HEK293 (cell line): ENCODE measurements around the gene ARFGEF2.

Experiments used
- SP2 ChIP-seq: fragments of 450-650 bp; formaldehyde crosslinking; IDR thresholded peaks from 2 replicates; pipeline ENCODE4 v1.5.1; 2016; ENCODE audit warnings: missing biosample characterization, missing genetic modification characterization
- ZNF394 ChIP-seq: fragments of 450-650 bp; formaldehyde crosslinking; IDR thresholded peaks from 2 replicates; pipeline ENCODE4 v1.5.1; 2016; ENCODE audit warnings: missing biosample characterization, missing genetic modification characterization, mild to moderate bottlenecking, moderate library complexity, borderline replicate concordance
- ZNF404 ChIP-seq: fragments of 450-650 bp; formaldehyde crosslinking; IDR thresholded peaks from 2 replicates; pipeline ENCODE4 v1.5.1; 2017; ENCODE audit warnings: missing biosample characterization, missing genetic modification characterization
- ZNF473 ChIP-seq: fragments of 450-650 bp; formaldehyde crosslinking; IDR thresholded peaks from 2 replicates; pipeline ENCODE4 v1.5.1; 2017; ENCODE audit warnings: missing biosample characterization, missing genetic modification characterization
- ZNF837 ChIP-seq: fragments of 450-650 bp; formaldehyde crosslinking; IDR thresholded peaks from 2 replicates; pipeline ENCODE4 v1.5.1; 2016; ENCODE audit warnings: missing biosample characterization, missing genetic modification characterization
- TF ChIP-seq, protein P1 (sequence below): fragments of 450-650 bp; formaldehyde crosslinking; IDR thresholded peaks from 2 replicates; pipeline ENCODE4 v1.5.1; 2016; ENCODE audit warnings: missing biosample characterization, missing genetic modification characterization
- TF ChIP-seq, protein P2 (sequence below): fragments of 450-650 bp; formaldehyde crosslinking; IDR thresholded peaks from 2 replicates; pipeline ENCODE4 v1.5.1; 2016; ENCODE audit warnings: missing biosample characterization, missing genetic modification characterization
- TF ChIP-seq, protein P3 (sequence below): fragments of 450-650 bp; formaldehyde crosslinking; IDR thresholded peaks from 2 replicates; pipeline ENCODE4 v1.5.1; 2016; ENCODE audit warnings: missing biosample characterization, missing genetic modification characterization

DNA sequence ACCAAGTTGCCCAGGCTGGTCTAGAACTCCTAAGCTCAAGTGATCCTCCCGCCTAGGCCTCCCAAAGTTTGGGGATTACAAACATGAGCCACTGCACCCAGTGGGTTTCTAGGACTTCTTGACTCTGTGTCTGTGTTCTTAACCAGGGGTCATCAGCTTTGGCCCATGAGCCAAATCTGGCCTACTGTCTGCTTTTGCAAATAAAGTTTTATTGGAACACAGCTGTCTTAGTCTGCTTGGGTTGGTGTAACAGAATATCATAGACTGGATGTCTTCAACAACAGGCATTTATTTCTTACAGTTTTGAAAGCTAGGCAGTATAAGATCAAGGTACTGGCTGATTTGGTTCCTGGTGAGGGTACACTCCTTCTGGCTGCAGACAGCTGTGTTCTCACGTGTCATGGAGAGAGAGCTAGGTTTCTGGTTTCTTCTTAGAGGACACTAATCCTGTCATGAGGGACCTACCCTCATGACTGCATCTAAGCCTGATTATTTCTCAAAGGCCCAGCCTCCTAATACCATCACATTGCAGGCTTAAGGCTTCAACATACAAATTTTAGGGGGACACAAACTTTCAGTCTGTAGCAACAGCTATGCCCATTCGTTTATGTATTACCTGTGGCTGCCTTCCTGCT lies 23.3 kb downstream of the ARFGEF2 start:
- no peak for TF ChIP-seq ZNF837 (tag by site-specific recombination)
- TF ChIP-seq, protein P1, sequence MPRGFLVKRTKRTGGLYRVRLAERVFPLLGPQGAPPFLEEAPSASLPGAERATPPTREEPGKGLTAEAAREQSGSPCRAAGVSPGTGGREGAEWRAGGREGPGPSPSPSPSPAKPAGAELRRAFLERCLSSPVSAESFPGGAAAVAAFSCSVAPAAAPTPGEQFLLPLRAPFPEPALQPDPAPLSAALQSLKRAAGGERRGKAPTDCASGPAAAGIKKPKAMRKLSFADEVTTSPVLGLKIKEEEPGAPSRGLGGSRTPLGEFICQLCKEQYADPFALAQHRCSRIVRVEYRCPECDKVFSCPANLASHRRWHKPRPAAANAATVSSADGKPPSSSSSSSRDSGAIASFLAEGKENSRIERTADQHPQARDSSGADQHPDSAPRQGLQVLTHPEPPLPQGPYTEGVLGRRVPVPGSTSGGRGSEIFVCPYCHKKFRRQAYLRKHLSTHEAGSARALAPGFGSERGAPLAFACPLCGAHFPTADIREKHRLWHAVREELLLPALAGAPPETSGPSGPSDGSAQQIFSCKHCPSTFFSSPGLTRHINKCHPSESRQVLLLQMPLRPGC (tag by site-specific recombination): no peak
- TF ChIP-seq, protein P2, sequence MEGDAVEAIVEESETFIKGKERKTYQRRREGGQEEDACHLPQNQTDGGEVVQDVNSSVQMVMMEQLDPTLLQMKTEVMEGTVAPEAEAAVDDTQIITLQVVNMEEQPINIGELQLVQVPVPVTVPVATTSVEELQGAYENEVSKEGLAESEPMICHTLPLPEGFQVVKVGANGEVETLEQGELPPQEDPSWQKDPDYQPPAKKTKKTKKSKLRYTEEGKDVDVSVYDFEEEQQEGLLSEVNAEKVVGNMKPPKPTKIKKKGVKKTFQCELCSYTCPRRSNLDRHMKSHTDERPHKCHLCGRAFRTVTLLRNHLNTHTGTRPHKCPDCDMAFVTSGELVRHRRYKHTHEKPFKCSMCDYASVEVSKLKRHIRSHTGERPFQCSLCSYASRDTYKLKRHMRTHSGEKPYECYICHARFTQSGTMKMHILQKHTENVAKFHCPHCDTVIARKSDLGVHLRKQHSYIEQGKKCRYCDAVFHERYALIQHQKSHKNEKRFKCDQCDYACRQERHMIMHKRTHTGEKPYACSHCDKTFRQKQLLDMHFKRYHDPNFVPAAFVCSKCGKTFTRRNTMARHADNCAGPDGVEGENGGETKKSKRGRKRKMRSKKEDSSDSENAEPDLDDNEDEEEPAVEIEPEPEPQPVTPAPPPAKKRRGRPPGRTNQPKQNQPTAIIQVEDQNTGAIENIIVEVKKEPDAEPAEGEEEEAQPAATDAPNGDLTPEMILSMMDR (tag by site-specific recombination): no peak
- no peak for TF ChIP-seq ZNF473 (tag by site-specific recombination)
- TF ChIP-seq, protein P3, sequence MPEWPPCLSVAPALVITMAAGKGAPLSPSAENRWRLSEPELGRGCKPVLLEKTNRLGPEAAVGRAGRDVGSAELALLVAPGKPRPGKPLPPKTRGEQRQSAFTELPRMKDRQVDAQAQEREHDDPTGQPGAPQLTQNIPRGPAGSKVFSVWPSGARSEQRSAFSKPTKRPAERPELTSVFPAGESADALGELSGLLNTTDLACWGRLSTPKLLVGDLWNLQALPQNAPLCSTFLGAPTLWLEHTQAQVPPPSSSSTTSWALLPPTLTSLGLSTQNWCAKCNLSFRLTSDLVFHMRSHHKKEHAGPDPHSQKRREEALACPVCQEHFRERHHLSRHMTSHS: no peak
- TF ChIP-seq ZNF404 (tag by site-specific recombination): no peak
- TF ChIP-seq SP2: no peak
- no peak for TF ChIP-seq ZNF394 (tag by site-specific recombination)
